RWPE2 (cell line): Measurements from ENCODE around the gene CMAS.
A peak's percentile ranks its signal among the peaks of the same experiment; 100 is the strongest.
"Not testable (repeated sequence)": the region's sequence is repeated elsewhere in the genome, so short reads cannot be mapped to it uniquely, and the experiment has no call there.

ENCODE experiments used
- ATAC-seq: fragments of 200-7000 bp; cut with Tn5 transposase; 3 replicates; pipeline ENCODE4 v1.9.1; 2021; ENCODE audit warnings: low read depth
- DNase-seq: peaks from one replicate; pipeline ENCODE4 v3.0.0-alpha.2; 2020; ENCODE audit warnings: low spot score
- H3K27ac ChIP-seq: fragments of 450-650 bp; 2 replicates; pipeline ENCODE4 v1.5.1; 2017; ENCODE audit warnings: mild to moderate bottlenecking; ENCODE audit not compliant: poor library complexity, severe bottlenecking
- H3K27me3 ChIP-seq: fragments of 250-450 bp; sonication (Bioruptor Pico); 2 replicates; pipeline ENCODE4 v1.5.1; 2021; ENCODE audit warnings: mild to moderate bottlenecking, moderate library complexity; ENCODE audit not compliant: insufficient read depth, poor library complexity, severe bottlenecking
- H3K36me3 ChIP-seq: fragments of 250-450 bp; sonication (Bioruptor Pico); 2 replicates; pipeline ENCODE4 v1.5.1; 2020; ENCODE audit warnings: low read depth, mild to moderate bottlenecking, moderate library complexity
- H3K4me1 ChIP-seq: fragments of 250-450 bp; sonication (Bioruptor Pico); 2 replicates; pipeline ENCODE4 v1.5.1; 2021; ENCODE audit warnings: mild to moderate bottlenecking, moderate library complexity; ENCODE audit not compliant: insufficient read depth, poor library complexity, severe bottlenecking
- H3K4me3 ChIP-seq: fragments of 250-450 bp; sonication (Bioruptor Pico); 2 replicates; pipeline ENCODE4 v1.5.1; 2021; ENCODE audit warnings: mild to moderate bottlenecking, moderate library complexity; ENCODE audit not compliant: severe bottlenecking
- H3K9me3 ChIP-seq: fragments of 250-450 bp; sonication (Bioruptor Pico); 2 replicates; pipeline ENCODE4 v1.5.1; 2021; ENCODE audit warnings: mild to moderate bottlenecking, moderate library complexity; ENCODE audit not compliant: severe bottlenecking
- TF ChIP-seq, protein P1 (sequence below): fragments of 450-650 bp; IDR thresholded peaks from one replicate; pipeline ENCODE4 v1.5.1; 2017; ENCODE audit warnings: mild to moderate bottlenecking, moderate library complexity; ENCODE audit not compliant: poor library complexity, severe bottlenecking

The CMAS gene

DNA sequence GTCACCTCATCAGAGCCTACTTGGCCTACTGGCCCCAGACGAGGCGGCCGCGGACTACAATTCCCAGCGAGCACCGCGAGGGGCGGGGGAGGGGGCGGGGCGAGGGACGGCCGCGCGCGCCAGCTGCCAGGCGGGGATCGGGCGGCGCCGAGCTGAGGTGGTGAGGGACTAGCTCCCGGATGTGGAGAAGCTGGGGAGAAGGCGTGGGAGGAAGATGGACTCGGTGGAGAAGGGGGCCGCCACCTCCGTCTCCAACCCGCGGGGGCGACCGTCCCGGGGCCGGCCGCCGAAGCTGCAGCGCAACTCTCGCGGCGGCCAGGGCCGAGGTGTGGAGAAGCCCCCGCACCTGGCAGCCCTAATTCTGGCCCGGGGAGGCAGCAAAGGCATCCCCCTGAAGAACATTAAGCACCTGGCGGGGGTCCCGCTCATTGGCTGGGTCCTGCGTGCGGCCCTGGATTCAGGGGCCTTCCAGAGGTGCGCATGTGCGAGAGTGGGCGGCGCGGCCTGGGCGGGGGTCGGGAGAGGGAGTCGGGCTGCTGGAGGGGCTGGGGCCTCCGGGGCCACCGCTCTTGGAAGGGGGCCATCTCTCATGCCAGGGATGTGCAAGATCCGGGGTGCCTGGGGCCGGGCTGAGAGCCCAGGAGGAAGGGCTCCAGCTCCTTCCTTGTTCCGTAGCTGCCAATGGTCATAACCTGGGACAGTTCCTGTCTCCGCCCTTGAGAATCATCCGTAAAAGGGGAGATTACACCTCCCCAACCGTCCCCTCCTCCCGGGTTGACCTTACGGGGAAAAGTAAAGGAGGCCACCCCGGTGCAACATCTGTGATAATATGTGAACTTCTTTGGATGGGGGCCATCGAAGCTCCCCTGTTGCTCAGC lies at the start of gene CMAS:
Gene CMAS, plus strand, starts transcription at position 129 of the 878 bp plus-strand sequence. Its CDS starts 86 bp downstream, at position 215.
- H3K27ac ChIP-seq = peak within 1 kb of the TSS; percentile 65
- DNase-seq (peak; percentile 66), ATAC-seq (peak; percentile 80)
- TF ChIP-seq, protein P1, sequence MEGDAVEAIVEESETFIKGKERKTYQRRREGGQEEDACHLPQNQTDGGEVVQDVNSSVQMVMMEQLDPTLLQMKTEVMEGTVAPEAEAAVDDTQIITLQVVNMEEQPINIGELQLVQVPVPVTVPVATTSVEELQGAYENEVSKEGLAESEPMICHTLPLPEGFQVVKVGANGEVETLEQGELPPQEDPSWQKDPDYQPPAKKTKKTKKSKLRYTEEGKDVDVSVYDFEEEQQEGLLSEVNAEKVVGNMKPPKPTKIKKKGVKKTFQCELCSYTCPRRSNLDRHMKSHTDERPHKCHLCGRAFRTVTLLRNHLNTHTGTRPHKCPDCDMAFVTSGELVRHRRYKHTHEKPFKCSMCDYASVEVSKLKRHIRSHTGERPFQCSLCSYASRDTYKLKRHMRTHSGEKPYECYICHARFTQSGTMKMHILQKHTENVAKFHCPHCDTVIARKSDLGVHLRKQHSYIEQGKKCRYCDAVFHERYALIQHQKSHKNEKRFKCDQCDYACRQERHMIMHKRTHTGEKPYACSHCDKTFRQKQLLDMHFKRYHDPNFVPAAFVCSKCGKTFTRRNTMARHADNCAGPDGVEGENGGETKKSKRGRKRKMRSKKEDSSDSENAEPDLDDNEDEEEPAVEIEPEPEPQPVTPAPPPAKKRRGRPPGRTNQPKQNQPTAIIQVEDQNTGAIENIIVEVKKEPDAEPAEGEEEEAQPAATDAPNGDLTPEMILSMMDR = no peak
- no peaks in the 10 kb centered on the region for H3K36me3 ChIP-seq
- peak within 1 kb of the TSS; percentile 69 for H3K4me3 ChIP-seq
- no peaks in the 10 kb centered on the region for H3K4me1 ChIP-seq
- H3K27me3 ChIP-seq = no peaks in the 10 kb centered on the region
- no peaks in the 10 kb centered on the region for H3K9me3 ChIP-seq

DNA sequence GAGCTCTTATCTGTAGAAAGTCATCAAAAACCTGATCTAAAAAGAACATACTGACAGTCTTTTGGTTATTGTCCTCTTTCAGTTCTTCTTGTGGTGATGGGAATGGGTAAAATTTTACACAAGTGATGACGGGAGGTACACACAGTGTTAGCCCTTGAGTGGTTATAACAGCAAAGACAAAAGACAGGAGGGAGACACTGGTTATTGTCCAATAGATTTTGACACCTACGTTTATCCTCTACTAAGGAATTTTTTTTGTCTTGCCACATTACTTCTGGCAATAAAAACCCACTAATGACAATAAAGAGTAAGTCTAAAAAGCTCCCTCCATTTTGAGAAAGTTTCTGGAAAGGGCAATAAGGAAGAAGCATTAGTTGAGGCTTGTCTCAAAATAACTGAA lies 47.7 kb upstream of the CMAS start:
- no peak for DNase-seq

DNA sequence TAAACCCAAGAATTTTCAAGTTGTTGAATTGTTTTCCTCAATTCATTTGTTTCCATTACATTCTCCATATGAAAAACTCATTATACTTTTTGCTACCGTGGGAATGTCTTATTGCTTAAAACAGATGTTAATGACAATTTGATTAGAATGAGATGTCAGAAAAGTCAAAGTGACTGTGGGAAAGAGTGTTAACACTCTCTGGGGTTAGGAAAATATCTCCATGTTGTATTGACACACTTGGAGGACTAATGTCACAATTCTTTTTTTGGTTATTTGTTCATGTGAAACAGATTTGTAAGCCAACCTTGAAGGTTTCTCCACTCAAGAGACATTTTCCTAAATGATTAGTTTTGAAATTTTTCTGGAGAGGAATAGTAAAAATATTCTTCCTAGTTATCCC lies 47.2 kb upstream of the CMAS start:
- H3K27ac ChIP-seq = no peak overlapping the region
- TF ChIP-seq, protein P1 = no peak
- DNase-seq = no peak
- no peak overlapping the region for H3K4me3 ChIP-seq
- H3K4me1 ChIP-seq = no peaks in the 10 kb centered on the region
- H3K9me3 ChIP-seq = no peaks in the 10 kb centered on the region
- H3K27me3 ChIP-seq = no peaks in the 10 kb centered on the region
- H3K36me3 ChIP-seq = no peaks in the 10 kb centered on the region
- no peak for ATAC-seq

More for the DNA sequence above, 47.7 kb upstream of the CMAS start:
- H3K36me3 ChIP-seq = no peaks in the 10 kb centered on the region
- no peak overlapping the region for H3K4me3 ChIP-seq
- TF ChIP-seq, protein P1 = no peak
- H3K4me1 ChIP-seq = no peaks in the 10 kb centered on the region
- no peaks in the 10 kb centered on the region for H3K9me3 ChIP-seq
- no peaks in the 10 kb centered on the region for H3K27me3 ChIP-seq
- H3K27ac ChIP-seq = no peak overlapping the region
- no peak for ATAC-seq

DNA sequence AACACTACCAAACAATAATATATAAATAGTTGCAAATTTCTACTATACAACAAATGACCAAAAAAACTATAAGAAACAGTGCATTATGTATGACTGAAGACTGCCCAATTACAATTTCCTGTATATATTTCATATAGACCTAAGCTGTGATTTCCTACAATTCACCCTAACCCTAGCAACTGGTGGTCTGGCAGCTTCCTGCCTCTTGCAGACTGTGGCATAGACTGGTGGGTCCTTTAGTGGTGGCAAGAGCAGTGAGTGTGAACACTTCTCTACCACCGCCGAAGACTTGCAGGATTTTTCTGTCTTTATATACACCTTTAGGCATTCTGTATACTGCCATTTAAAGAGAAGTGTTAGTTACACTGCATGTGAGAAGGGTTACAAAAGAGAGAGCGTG lies 43.6 kb upstream of the CMAS start:
- Histone ChIP-seq H3K36me3 (no peaks in the 10 kb centered on the region), H3K27ac (no peak overlapping the region), H3K4me1 (no peaks in the 10 kb centered on the region), H3K27me3 (no peaks in the 10 kb centered on the region), H3K9me3 (no peaks in the 10 kb centered on the region), H3K4me3 (no peak overlapping the region)
- no peak for DNase-seq
- TF ChIP-seq, protein P1 = no peak
- ATAC-seq = no peak

DNA sequence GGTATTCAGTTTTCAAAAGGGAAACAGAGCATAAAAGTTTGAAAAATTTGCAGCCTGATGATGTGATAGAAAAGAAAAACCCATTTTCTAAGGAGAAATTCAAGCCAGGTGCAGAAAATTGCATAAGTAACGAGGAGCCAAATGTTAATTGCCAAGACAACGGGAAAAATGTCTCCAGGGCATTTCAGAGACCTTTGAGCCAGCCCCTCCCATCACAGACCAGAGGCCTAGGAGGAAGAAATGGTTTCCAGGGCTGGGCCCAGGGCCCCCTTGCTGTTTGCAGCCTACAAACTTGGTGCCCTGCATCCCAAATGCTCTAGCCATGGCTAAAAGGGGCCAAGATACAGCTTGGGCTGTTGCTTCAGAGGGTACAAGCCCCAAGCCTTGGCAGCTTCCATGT lies 38.2 kb upstream of the CMAS start:
- not testable (repeated sequence) for H3K4me1 ChIP-seq, H3K4me3 ChIP-seq, H3K27ac ChIP-seq, H3K36me3 ChIP-seq, H3K27me3 ChIP-seq, ATAC-seq, DNase-seq, H3K9me3 ChIP-seq
